ENCODE measurements around the gene KIF5A. TPM values are rescaled to one million over a fixed set of nuclear protein-coding genes. Genes with fewer than 3 reads are reported as not detected.
A peak's percentile ranks its signal among the peaks of the same experiment; 100 is the strongest.
"Not testable (repeated sequence)": the region's sequence is repeated elsewhere in the genome, so short reads cannot be mapped to it uniquely, and the experiment has no call there.

Gene KIF5A
- total RNA-seq (under 1 TPM; 0.09 to 0.31 (median 0.20) TPM), polyA plus RNA-seq (0.20 TPM)
- long read RNA-seq, donor 1, result 0 reads
- long read RNA-seq, donor 2, result 0 reads
- long read RNA-seq, donor 3, full-length matches to known transcripts, result 1 of 1 reads
- long read RNA-seq, donor 3, partial matches to known transcripts, result 0 of 1 reads
- long read RNA-seq, donor 3, other reads (novel, unspliced or antisense), result 0 of 1 reads
- long read RNA-seq, donor 4, result 0 reads

GRCh38 chr12:57549909-57550640, at the start of gene KIF5A:
TSS of gene KIF5A (plus strand) at chr12:57550044. CDS start at chr12:57550272, 228 bp downstream.
- WGBS, result 4% methylated on average over 52 of the region's 52 CpGs
- no peaks in the 10 kb centered on the region for H3K9me3 ChIP-seq (ENCODE audit: control insufficient read depth, low read length)
- DNase-seq (peak in 2 of 3 donors; percentile 61 to 62), ATAC-seq (no peak)
- H3K4me1 ChIP-seq (ENCODE audit: control insufficient read depth, insufficient read depth, low read length), result peaks cover 7% of the 10 kb centered on the region
- no peak within 1 kb of the TSS for H3K27ac ChIP-seq (ENCODE audit: low read length)
- H3K27me3 ChIP-seq (ENCODE audit: control insufficient read depth, insufficient read depth), result no peaks in the 10 kb centered on the region
- H3K4me3 ChIP-seq (ENCODE audit: low read length), result peak within 1 kb of the TSS; percentile 47
- intact Hi-C loops (cut with DNase I), result no loop called here

GRCh38 chr12:57500213-57500612, 49.6 kb upstream of the KIF5A start:
- ATAC-seq, result no peak
- WGBS, result 96% methylated on average over 11 of the region's 11 CpGs
- intact Hi-C loops (cut with DNase I), result no loop called here

GRCh38 chr12:57502311-57502969, 47.4 kb upstream of the KIF5A start:
- H3K9me3 ChIP-seq (ENCODE audit: control insufficient read depth, low read length); DNase-seq; H3K4me3 ChIP-seq (ENCODE audit: low read length); intact Hi-C loops (cut with DNase I); H3K27ac ChIP-seq (ENCODE audit: low read length); ATAC-seq; H3K4me1 ChIP-seq (ENCODE audit: control insufficient read depth, insufficient read depth, low read length); H3K27me3 ChIP-seq (ENCODE audit: control insufficient read depth, insufficient read depth): not testable (repeated sequence)
- 96% methylated on average over 22 of the region's 22 CpGs for WGBS

More at GRCh38 chr12:57500213-57500612, 49.6 kb upstream of the KIF5A start:
- H3K4me3 ChIP-seq (ENCODE audit: low read length), result no peak overlapping the region
- no peaks in the 10 kb centered on the region for H3K27me3 ChIP-seq (ENCODE audit: control insufficient read depth, insufficient read depth)
- H3K27ac ChIP-seq (ENCODE audit: low read length), result no peak overlapping the region
- no peak for DNase-seq
- no peaks in the 10 kb centered on the region for H3K4me1 ChIP-seq (ENCODE audit: control insufficient read depth, insufficient read depth, low read length)
- H3K9me3 ChIP-seq (ENCODE audit: control insufficient read depth, low read length), result no peaks in the 10 kb centered on the region

- H3K9me3 ChIP-seq (ENCODE audit: control insufficient read depth, low read length); intact Hi-C loops (cut with DNase I); H3K27ac ChIP-seq (ENCODE audit: low read length); DNase-seq; H3K4me1 ChIP-seq (ENCODE audit: control insufficient read depth, insufficient read depth, low read length); H3K4me3 ChIP-seq (ENCODE audit: low read length); ATAC-seq; H3K27me3 ChIP-seq (ENCODE audit: control insufficient read depth, insufficient read depth): not testable (repeated sequence)
- 95% methylated on average over 4 of the region's 4 CpGs for WGBS
These were observed 43.3 kb upstream of the KIF5A start for GRCh38 chr12:57506541-57506940.

- H3K4me3 ChIP-seq (ENCODE audit: low read length); H3K4me1 ChIP-seq (ENCODE audit: control insufficient read depth, insufficient read depth, low read length); H3K9me3 ChIP-seq (ENCODE audit: control insufficient read depth, low read length); DNase-seq; H3K27ac ChIP-seq (ENCODE audit: low read length); ATAC-seq; H3K27me3 ChIP-seq (ENCODE audit: control insufficient read depth, insufficient read depth); intact Hi-C loops (cut with DNase I): not testable (repeated sequence)
- WGBS, result 97% methylated on average over 19 of the region's 28 CpGs
These were observed 42.0 kb upstream of the KIF5A start for GRCh38 chr12:57507796-57508195.

GRCh38 chr12:57511161-57511560, 38.7 kb upstream of the KIF5A start:
- Histone ChIP-seq H3K27ac (ENCODE audit: low read length) (no peak overlapping the region), H3K27me3 (ENCODE audit: control insufficient read depth, insufficient read depth) (no peaks in the 10 kb centered on the region), H3K4me3 (ENCODE audit: low read length) (no peak overlapping the region), H3K4me1 (ENCODE audit: control insufficient read depth, insufficient read depth, low read length) (no peaks in the 10 kb centered on the region), H3K9me3 (ENCODE audit: control insufficient read depth, low read length) (no peaks in the 10 kb centered on the region)
- intact Hi-C loops (cut with DNase I), result no loop called here
- DNase-seq (no peak), ATAC-seq (no peak)
- 97% methylated on average over 4 of the region's 4 CpGs for WGBS

GRCh38 chr12:57511588-57512325, 38.1 kb upstream of the KIF5A start:
- 96% methylated on average over 7 of the region's 7 CpGs for WGBS
- no peaks in the 10 kb centered on the region for H3K9me3 ChIP-seq (ENCODE audit: control insufficient read depth, low read length)
- intact Hi-C loops (cut with DNase I), result no loop called here
- H3K4me1 ChIP-seq (ENCODE audit: control insufficient read depth, insufficient read depth, low read length), result no peaks in the 10 kb centered on the region
- H3K4me3 ChIP-seq (ENCODE audit: low read length), result no peak overlapping the region
- H3K27me3 ChIP-seq (ENCODE audit: control insufficient read depth, insufficient read depth), result no peaks in the 10 kb centered on the region
- DNase-seq, result no peak
- no peak overlapping the region for H3K27ac ChIP-seq (ENCODE audit: low read length)
- peak in 1 of 2 donors; percentile 7 for ATAC-seq

- H3K4me1 ChIP-seq (ENCODE audit: control insufficient read depth, insufficient read depth, low read length), result no peaks in the 10 kb centered on the region
- DNase-seq, result peak in 1 of 3 donors; percentile 32
- H3K27ac ChIP-seq (ENCODE audit: low read length), result no peak overlapping the region
- ATAC-seq, result no peak
- H3K4me3 ChIP-seq (ENCODE audit: low read length), result no peak overlapping the region
- no peaks in the 10 kb centered on the region for H3K27me3 ChIP-seq (ENCODE audit: control insufficient read depth, insufficient read depth)
- WGBS, result 80% methylated on average over 6 of the region's 6 CpGs
- H3K9me3 ChIP-seq (ENCODE audit: control insufficient read depth, low read length), result no peaks in the 10 kb centered on the region
- intact Hi-C loops (cut with DNase I), result no loop called here
These were observed 37.2 kb upstream of the KIF5A start for GRCh38 chr12:57512665-57513064.

- intact Hi-C loops (cut with DNase I), result no loop called here
- Histone ChIP-seq H3K4me1 (ENCODE audit: control insufficient read depth, insufficient read depth, low read length) (peaks cover 2% of the 10 kb centered on the region), H3K27ac (ENCODE audit: low read length) (no peak overlapping the region), H3K9me3 (ENCODE audit: control insufficient read depth, low read length) (no peaks in the 10 kb centered on the region), H3K27me3 (ENCODE audit: control insufficient read depth, insufficient read depth) (no peaks in the 10 kb centered on the region), H3K4me3 (ENCODE audit: low read length) (no peak overlapping the region)
- ATAC-seq (no peak), DNase-seq (no peak)
- WGBS, result 97% methylated on average over 5 of the region's 5 CpGs
These were observed 36.6 kb upstream of the KIF5A start for GRCh38 chr12:57513266-57513665.

- H3K4me1 ChIP-seq (ENCODE audit: control insufficient read depth, insufficient read depth, low read length); H3K4me3 ChIP-seq (ENCODE audit: low read length); H3K27ac ChIP-seq (ENCODE audit: low read length); H3K9me3 ChIP-seq (ENCODE audit: control insufficient read depth, low read length); ATAC-seq; intact Hi-C loops (cut with DNase I); H3K27me3 ChIP-seq (ENCODE audit: control insufficient read depth, insufficient read depth); DNase-seq: not testable (repeated sequence)
- WGBS, result 94% methylated on average over 6 of the region's 6 CpGs
These were observed 36.2 kb upstream of the KIF5A start for GRCh38 chr12:57513677-57514076.
